K562 (cell line): ENCODE data around the gene RPS27. TPM values are rescaled to one million over a fixed set of nuclear protein-coding genes. Genes with fewer than 3 reads are reported as not detected.

Source experiments
- ARID1B ChIP-seq: fragments of 450-650 bp; IDR thresholded peaks from 2 replicates; pipeline ENCODE4 v1.6.1; 2016; ENCODE audit warnings: antibody characterized with exemption, mild to moderate bottlenecking, inconsistent platforms
- ASH1L ChIP-seq: fragments of 450-650 bp; IDR thresholded peaks from 2 replicates; pipeline ENCODE4 v1.6.1; 2018; ENCODE audit warnings: borderline replicate concordance, mild to moderate bottlenecking, low read depth; ENCODE audit not compliant: partially characterized antibody
- ATF1 ChIP-seq, 2 experiments: fragments of 450-650 bp in 1 of 2; IDR thresholded peaks; 2 replicates each; pipeline ENCODE4 v1.6.1; 2016; ENCODE audit warnings: missing compliant biosample characterization in 1 of 2, missing genetic modification characterization in 1 of 2
- CREBBP ChIP-seq: IDR thresholded peaks from one replicate; pipeline ENCODE4 v1.6.1; 2012; ENCODE audit warnings: low read depth, mild to moderate bottlenecking, control low read depth, inconsistent platforms, low read length
- GATA2 ChIP-seq: sonication (generic); formaldehyde crosslinking; IDR thresholded peaks from 2 replicates; pipeline ENCODE4 v1.4.0; 2020; ENCODE audit warnings: mild to moderate bottlenecking, missing genetic modification reagents
- KLF1 ChIP-seq: fragments of 450-650 bp; IDR thresholded peaks from 2 replicates; pipeline ENCODE4 v1.6.1; 2016; ENCODE audit warnings: missing genetic modification characterization, missing compliant biosample characterization
- NCOA6 ChIP-seq: fragments of 450-650 bp; IDR thresholded peaks from 2 replicates; pipeline ENCODE4 v1.6.1; 2017; ENCODE audit warnings: mild to moderate bottlenecking
- POLR2H ChIP-seq: IDR thresholded peaks from 2 replicates; pipeline ENCODE4 v1.6.1; 2016; ENCODE audit warnings: missing genetic modification characterization, low read depth, mild to moderate bottlenecking, control low read depth, missing compliant biosample characterization, moderate library complexity
- RBFOX2 ChIP-seq: fragments of 200-400 bp; formaldehyde crosslinking; IDR thresholded peaks from 2 replicates; pipeline ENCODE4 v1.6.1; 2017; ENCODE audit warnings: low read depth, mild to moderate bottlenecking, low read length, moderate library complexity
- SRSF1 ChIP-seq: fragments of 200-400 bp; formaldehyde crosslinking; IDR thresholded peaks from 2 replicates; pipeline ENCODE4 v1.6.1; 2017; ENCODE audit warnings: mild to moderate bottlenecking, low read depth, low read length, moderate library complexity
- TBP ChIP-seq: optimal IDR thresholded peaks from 2 replicates; pipeline ENCODE3; 2011; ENCODE audit warnings: low read depth, low read length, improper control_type of control experiment
- ZNF174 ChIP-seq: fragments of 250-450 bp; sonication (Bioruptor Pico); IDR thresholded peaks from 2 replicates; pipeline ENCODE4 v1.4.0; 2020; ENCODE audit warnings: mild to moderate bottlenecking
- ZNF197 ChIP-seq: fragments of 200-800 bp; sonication (Bioruptor generic); IDR thresholded peaks from 2 replicates; pipeline ENCODE4 v1.6.1; 2016; ENCODE audit warnings: low read depth, missing genetic modification characterization, missing compliant biosample characterization
- ZNF253 ChIP-seq: fragments of 250-450 bp; sonication (Bioruptor Pico); conservative IDR thresholded peaks from 2 replicates; pipeline ENCODE4 v1.6.1; 2021; ENCODE audit warnings: mild to moderate bottlenecking
- ZNF717 ChIP-seq: fragments of 250-450 bp; sonication (Bioruptor Pico); IDR thresholded peaks from 2 replicates; pipeline ENCODE4 v1.5.0; 2021
- ZNF79 ChIP-seq: fragments of 250-450 bp; sonication (Bioruptor Pico); IDR thresholded peaks from 2 replicates; pipeline ENCODE4 v1.4.0; 2020; ENCODE audit warnings: low read depth, mild to moderate bottlenecking, moderate library complexity
- ZSCAN32 ChIP-seq: fragments of 450-650 bp; formaldehyde crosslinking; IDR thresholded peaks from 2 replicates; pipeline ENCODE4 v1.4.0; 2020; ENCODE audit warnings: mild to moderate bottlenecking, moderate library complexity
- polyA plus RNA-seq, 8 experiments: library from polyadenylated mRNA; depleted of rRNA in 4 of 8; stranded (reverse) in 5 of 8; unstranded in 3 of 8; fragments of >200 nt; fragmentation: Nextera tagmentation in 2 of 8; fragmentation: Illumina TruSeq in 1 of 8; extraction: Ambion mirVana in 2 of 8; extraction: Trizol in 1 of 8; gene quantifications; 2 replicates each; pipeline versions ENCODE4 v1.2.1 to v1.2.3, GENCODE V29; 2011 to 2014; ENCODE audit warnings: inconsistent platforms in 1 of 8, missing spikeins in 1 of 8
- total RNA-seq, 7 experiments: library from RNA; depleted of rRNA in 6 of 7; stranded (reverse); fragments of >200 nt in 6 of 7; fragmentation: Illumina TruSeq in 2 of 7; extraction: Trizol in 2 of 7; gene quantifications; 2 replicates each; pipeline versions ENCODE4 v1.2.1 to v1.2.3, GENCODE V29; 2011 to 2021; ENCODE audit warnings: low replicate concordance in 1 of 7
- TF ChIP-seq, protein P1 (sequence below): sonication (generic); formaldehyde crosslinking; IDR thresholded peaks from 2 replicates; pipeline ENCODE4 v1.8.0; 2022; ENCODE audit warnings: mild to moderate bottlenecking, missing genetic modification reagents, borderline replicate concordance
- TF ChIP-seq, protein P2 (sequence below): sonication (generic); formaldehyde crosslinking; IDR thresholded peaks from 2 replicates; pipeline ENCODE4 v1.8.1; 2022; ENCODE audit warnings: missing genetic modification reagents
- TF ChIP-seq, protein P3 (sequence below): sonication (generic); formaldehyde crosslinking; IDR thresholded peaks from 2 replicates; pipeline ENCODE4 v1.8.0; 2022; ENCODE audit warnings: mild to moderate bottlenecking, low read depth, missing genetic modification reagents
- TF ChIP-seq, protein P4 (sequence below): fragments of 450-650 bp; IDR thresholded peaks from 2 replicates; pipeline ENCODE4 v1.6.1; 2016; ENCODE audit warnings: mild to moderate bottlenecking
- TF ChIP-seq, protein P5 (sequence below): fragments of 250-450 bp; sonication (Bioruptor Pico); IDR thresholded peaks from 2 replicates; pipeline ENCODE4 v1.8.0; 2021; ENCODE audit warnings: moderate library complexity, mild to moderate bottlenecking, inconsistent platforms

RPS27 gene
- total and polyA plus RNA-seq, 9 of the 15 experiments (the other 6 are each of a cell fraction or from before 2014, with no cell fraction given): 2,091 to 9,377 (median 6,706) TPM

DNA sequence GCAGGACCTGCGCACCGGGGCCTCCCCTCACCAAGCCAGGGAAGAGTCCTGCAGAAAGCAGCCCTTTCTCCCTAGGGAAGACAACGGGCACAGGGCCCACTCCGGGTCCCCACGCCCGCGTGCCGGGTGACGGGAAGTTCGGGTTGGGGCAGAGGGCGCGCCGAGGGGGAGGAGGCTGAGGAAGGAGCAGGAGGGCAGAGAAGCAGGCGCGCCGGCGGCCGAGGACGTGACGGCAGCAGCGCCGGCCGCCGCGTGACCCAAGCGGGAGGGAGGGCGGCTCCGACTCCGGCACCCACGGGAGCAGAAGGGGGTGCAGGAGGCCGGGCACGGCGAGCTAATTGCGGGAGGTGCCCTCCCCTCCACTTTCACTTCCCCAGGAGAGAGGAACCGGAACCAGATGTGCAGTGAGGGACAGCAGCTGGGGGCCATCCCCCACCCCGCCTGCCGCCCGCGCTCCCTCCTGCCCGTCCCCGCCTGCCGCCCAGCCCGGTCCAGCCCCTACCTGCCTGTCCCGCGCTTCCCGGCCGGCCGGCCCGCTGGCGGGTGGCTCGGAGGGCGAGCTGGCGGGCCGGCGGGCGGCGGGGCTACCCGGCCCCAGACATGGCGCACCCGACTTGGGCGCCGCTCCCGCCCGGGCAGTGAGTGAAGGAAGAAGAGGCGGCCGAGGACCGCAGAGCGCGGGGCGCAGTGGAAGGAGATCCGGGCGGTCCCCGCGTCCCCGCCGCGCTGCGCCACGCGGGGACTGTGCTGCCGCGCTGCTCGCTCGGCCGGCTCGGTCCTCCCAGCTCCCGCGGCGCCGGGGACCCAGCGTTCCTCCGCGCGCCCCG, 44.6 kb upstream of the RPS27 start (continued):
- TF ChIP-seq, protein P1, sequence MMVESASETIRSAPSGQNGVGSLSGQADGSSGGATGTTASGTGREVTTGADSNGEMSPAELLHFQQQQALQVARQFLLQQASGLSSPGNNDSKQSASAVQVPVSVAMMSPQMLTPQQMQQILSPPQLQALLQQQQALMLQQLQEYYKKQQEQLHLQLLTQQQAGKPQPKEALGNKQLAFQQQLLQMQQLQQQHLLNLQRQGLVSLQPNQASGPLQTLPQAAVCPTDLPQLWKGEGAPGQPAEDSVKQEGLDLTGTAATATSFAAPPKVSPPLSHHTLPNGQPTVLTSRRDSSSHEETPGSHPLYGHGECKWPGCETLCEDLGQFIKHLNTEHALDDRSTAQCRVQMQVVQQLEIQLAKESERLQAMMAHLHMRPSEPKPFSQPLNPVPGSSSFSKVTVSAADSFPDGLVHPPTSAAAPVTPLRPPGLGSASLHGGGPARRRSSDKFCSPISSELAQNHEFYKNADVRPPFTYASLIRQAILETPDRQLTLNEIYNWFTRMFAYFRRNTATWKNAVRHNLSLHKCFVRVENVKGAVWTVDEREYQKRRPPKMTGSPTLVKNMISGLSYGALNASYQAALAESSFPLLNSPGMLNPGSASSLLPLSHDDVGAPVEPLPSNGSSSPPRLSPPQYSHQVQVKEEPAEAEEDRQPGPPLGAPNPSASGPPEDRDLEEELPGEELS (CRISPR knock-in tag): no peak
- TF ChIP-seq GATA2 (no peak), KLF1 (tag) (no peak), POLR2H (no peak), ATF1 (CRISPR knock-in tag; IDR thresholded peaks at IDR 0.05) (no peak), ATF1 (tag; IDR thresholded peaks at IDR 0.05) (peak; percentile 57), ZNF197 (CRISPR knock-in tag) (no peak), ASH1L (no peak), RBFOX2 (peak; percentile 76), SRSF1 (no peak), CREBBP (no peak), NCOA6 (no peak), ZNF174 (CRISPR knock-in tag) (no peak), TBP (no peak), ZNF717 (CRISPR knock-in tag) (no peak), ZNF79 (CRISPR knock-in tag) (no peak), ZSCAN32 (CRISPR knock-in tag) (no peak), ARID1B (no peak), ZNF253 (CRISPR knock-in tag) (no peak)
- TF ChIP-seq, protein P2, sequence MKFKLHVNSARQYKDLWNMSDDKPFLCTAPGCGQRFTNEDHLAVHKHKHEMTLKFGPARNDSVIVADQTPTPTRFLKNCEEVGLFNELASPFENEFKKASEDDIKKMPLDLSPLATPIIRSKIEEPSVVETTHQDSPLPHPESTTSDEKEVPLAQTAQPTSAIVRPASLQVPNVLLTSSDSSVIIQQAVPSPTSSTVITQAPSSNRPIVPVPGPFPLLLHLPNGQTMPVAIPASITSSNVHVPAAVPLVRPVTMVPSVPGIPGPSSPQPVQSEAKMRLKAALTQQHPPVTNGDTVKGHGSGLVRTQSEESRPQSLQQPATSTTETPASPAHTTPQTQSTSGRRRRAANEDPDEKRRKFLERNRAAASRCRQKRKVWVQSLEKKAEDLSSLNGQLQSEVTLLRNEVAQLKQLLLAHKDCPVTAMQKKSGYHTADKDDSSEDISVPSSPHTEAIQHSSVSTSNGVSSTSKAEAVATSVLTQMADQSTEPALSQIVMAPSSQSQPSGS (CRISPR knock-in tag): no peak
- TF ChIP-seq, protein P3, sequence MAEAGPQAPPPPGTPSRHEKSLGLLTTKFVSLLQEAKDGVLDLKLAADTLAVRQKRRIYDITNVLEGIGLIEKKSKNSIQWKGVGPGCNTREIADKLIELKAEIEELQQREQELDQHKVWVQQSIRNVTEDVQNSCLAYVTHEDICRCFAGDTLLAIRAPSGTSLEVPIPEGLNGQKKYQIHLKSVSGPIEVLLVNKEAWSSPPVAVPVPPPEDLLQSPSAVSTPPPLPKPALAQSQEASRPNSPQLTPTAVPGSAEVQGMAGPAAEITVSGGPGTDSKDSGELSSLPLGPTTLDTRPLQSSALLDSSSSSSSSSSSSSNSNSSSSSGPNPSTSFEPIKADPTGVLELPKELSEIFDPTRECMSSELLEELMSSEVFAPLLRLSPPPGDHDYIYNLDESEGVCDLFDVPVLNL: no peak
- TF ChIP-seq, protein P4, sequence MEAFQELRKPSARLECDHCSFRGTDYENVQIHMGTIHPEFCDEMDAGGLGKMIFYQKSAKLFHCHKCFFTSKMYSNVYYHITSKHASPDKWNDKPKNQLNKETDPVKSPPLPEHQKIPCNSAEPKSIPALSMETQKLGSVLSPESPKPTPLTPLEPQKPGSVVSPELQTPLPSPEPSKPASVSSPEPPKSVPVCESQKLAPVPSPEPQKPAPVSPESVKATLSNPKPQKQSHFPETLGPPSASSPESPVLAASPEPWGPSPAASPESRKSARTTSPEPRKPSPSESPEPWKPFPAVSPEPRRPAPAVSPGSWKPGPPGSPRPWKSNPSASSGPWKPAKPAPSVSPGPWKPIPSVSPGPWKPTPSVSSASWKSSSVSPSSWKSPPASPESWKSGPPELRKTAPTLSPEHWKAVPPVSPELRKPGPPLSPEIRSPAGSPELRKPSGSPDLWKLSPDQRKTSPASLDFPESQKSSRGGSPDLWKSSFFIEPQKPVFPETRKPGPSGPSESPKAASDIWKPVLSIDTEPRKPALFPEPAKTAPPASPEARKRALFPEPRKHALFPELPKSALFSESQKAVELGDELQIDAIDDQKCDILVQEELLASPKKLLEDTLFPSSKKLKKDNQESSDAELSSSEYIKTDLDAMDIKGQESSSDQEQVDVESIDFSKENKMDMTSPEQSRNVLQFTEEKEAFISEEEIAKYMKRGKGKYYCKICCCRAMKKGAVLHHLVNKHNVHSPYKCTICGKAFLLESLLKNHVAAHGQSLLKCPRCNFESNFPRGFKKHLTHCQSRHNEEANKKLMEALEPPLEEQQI: no peak
- TF ChIP-seq, protein P5, sequence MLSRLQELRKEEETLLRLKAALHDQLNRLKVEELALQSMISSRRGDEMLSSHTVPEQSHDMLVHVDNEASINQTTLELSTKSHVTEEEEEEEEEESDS: no peak
